WTC11 (cell line): ENCODE measurements around the gene TEX10.

Experiments
- CTCF ChIP-seq: fragments of 200-600 bp; IDR thresholded peaks from 2 replicates; pipeline ENCODE4 v1.8.0; 2022; ENCODE audit warnings: antibody characterized with exemption
- E2F1 ChIP-seq: sonication (generic); formaldehyde crosslinking; IDR thresholded peaks from 2 replicates; pipeline ENCODE4 v1.8.0; 2022; ENCODE audit warnings: mild to moderate bottlenecking, missing genetic modification reagents
- ESRRA ChIP-seq: sonication (generic); formaldehyde crosslinking; IDR thresholded peaks from 2 replicates; pipeline ENCODE4 v1.8.1; 2022; ENCODE audit warnings: mild to moderate bottlenecking, missing genetic modification reagents, borderline replicate concordance
- MAX ChIP-seq: sonication (generic); formaldehyde crosslinking; IDR thresholded peaks from 2 replicates; pipeline ENCODE4 v1.8.0; 2022; ENCODE audit warnings: mild to moderate bottlenecking, missing genetic modification reagents
- TCF7 ChIP-seq: sonication (generic); formaldehyde crosslinking; IDR thresholded peaks from 2 replicates; pipeline ENCODE4 v1.8.0; 2022; ENCODE audit warnings: mild to moderate bottlenecking, low read depth, missing genetic modification reagents, moderate library complexity
- TEAD4 ChIP-seq: sonication (generic); formaldehyde crosslinking; IDR thresholded peaks from 2 replicates; pipeline ENCODE4 v1.8.0; 2022; ENCODE audit warnings: mild to moderate bottlenecking, missing genetic modification reagents
- TP53 ChIP-seq: sonication (generic); formaldehyde crosslinking; IDR thresholded peaks from 2 replicates; pipeline ENCODE4 v1.8.1; 2023; ENCODE audit warnings: mild to moderate bottlenecking, missing genetic modification reagents

- TF ChIP-seq E2F1 (CRISPR knock-in tag) (no peak), CTCF (no peak), TEAD4 (CRISPR knock-in tag) (no peak), MAX (CRISPR knock-in tag) (no peak), TP53 (CRISPR knock-in tag) (no peak), TCF7 (no peak), ESRRA (CRISPR knock-in tag) (no peak)
Measured at GRCh38 chr9:100285080-100285479, 67.7 kb downstream of the TEX10 start.
